Neural progenitor cell (in vitro differentiated cells): Measurements from ENCODE around the gene IQGAP1. TPM values are rescaled to one million over a fixed set of nuclear protein-coding genes. Genes with fewer than 3 reads are reported as not detected.

Source experiments
- DNase-seq: peaks from one replicate; pipeline ENCODE4 v3.0.0-alpha.2; 2016; ENCODE audit warnings: low spot score
- H2AFZ ChIP-seq: fragments of 200-600 bp; sonication (generic); replicated peaks from 2 replicates; pipeline ENCODE4 v1.6.1; 2016; ENCODE audit warnings: antibody characterized with exemption
- H3F3A ChIP-seq: fragments of 200-600 bp; sonication (generic); 2 replicates; pipeline ENCODE4 v1.6.1; 2016; ENCODE audit warnings: antibody characterized with exemption, low read depth
- H3K27ac ChIP-seq: fragments of 200-600 bp; sonication (generic); 2 replicates; pipeline ENCODE4 v1.5.1; 2016; ENCODE audit warnings: mild to moderate bottlenecking
- H3K27me3 ChIP-seq: fragments of 200-600 bp; sonication (generic); 2 replicates; pipeline ENCODE4 v1.6.1; 2016; ENCODE audit warnings: mild to moderate bottlenecking, moderate library complexity
- H3K36me3 ChIP-seq: fragments of 200-600 bp; sonication (generic); 2 replicates; pipeline ENCODE4 v1.5.1; 2016
- H3K4me1 ChIP-seq: fragments of 200-600 bp; sonication (generic); 2 replicates; pipeline ENCODE4 v1.6.1; 2016; ENCODE audit warnings: mixed run types
- H3K4me2 ChIP-seq: fragments of 200-600 bp; sonication (generic); 2 replicates; pipeline ENCODE4 v1.6.1; 2016
- H3K4me3 ChIP-seq: fragments of 200-600 bp; sonication (generic); 2 replicates; pipeline ENCODE4 v1.5.1; 2016
- H3K79me2 ChIP-seq: fragments of 200-600 bp; sonication (generic); 2 replicates; pipeline ENCODE4 v1.6.1; 2016; ENCODE audit warnings: low read depth
- H3K9ac ChIP-seq: fragments of 200-600 bp; sonication (generic); 2 replicates; pipeline ENCODE4 v1.6.1; 2016
- H3K9me3 ChIP-seq: fragments of 200-600 bp; sonication (generic); 2 replicates; pipeline ENCODE4 v1.5.1; 2016; ENCODE audit warnings: low read depth
- H4K20me1 ChIP-seq: fragments of 200-600 bp; sonication (generic); 2 replicates; pipeline ENCODE4 v1.6.1; 2016; ENCODE audit warnings: low read depth
- H3K27ac Mint-ChIP-seq: 3 replicates; pipeline ENCODE4 v1.8.0; 2021; ENCODE audit warnings: mixed read lengths
- H3K27me3 Mint-ChIP-seq: 2 replicates; pipeline ENCODE4 v1.8.0; 2022; ENCODE audit warnings: low read depth, mild to moderate bottlenecking, inconsistent platforms, moderate library complexity, mixed read lengths; ENCODE audit not compliant: insufficient read depth
- H3K36me3 Mint-ChIP-seq: 3 replicates; pipeline ENCODE4 v1.8.0; 2021; ENCODE audit warnings: mixed read lengths
- H3K4me1 Mint-ChIP-seq: 3 replicates; pipeline ENCODE4 v1.8.0; 2021; ENCODE audit warnings: mixed read lengths
- H3K4me3 Mint-ChIP-seq: 3 replicates; pipeline ENCODE4 v1.8.0; 2021; ENCODE audit warnings: mild to moderate bottlenecking, moderate library complexity, mixed read lengths
- H3K9me3 Mint-ChIP-seq: 3 replicates; pipeline ENCODE4 v1.8.0; 2020; ENCODE audit warnings: mixed read lengths
- EZH2 ChIP-seq: fragments of 200-600 bp; sonication (generic); IDR thresholded peaks from 2 replicates; pipeline ENCODE4 v1.6.1; 2017; ENCODE audit warnings: antibody characterized with exemption, mild to moderate bottlenecking, moderate library complexity
- EZH2phosphoT487 ChIP-seq: fragments of 200-600 bp; sonication (generic); IDR thresholded peaks from 2 replicates; pipeline ENCODE4 v1.6.1; 2017; ENCODE audit warnings: antibody characterized with exemption
- total RNA-seq: library from RNA; depleted of rRNA; stranded (reverse); fragments of >200 nt; gene quantifications from 2 replicates; pipeline ENCODE4 v1.2.3, GENCODE V29; 2015; ENCODE audit warnings: low replicate concordance
- TF ChIP-seq, protein P1 (sequence below): fragments of 200-600 bp; sonication (generic); IDR thresholded peaks from 2 replicates; pipeline ENCODE4 v1.5.1; 2017; ENCODE audit warnings: antibody characterized with exemption, mild to moderate bottlenecking

Gene IQGAP1
- total RNA-seq, 1 donor from 2014 or later: 44.8 TPM

DNA sequence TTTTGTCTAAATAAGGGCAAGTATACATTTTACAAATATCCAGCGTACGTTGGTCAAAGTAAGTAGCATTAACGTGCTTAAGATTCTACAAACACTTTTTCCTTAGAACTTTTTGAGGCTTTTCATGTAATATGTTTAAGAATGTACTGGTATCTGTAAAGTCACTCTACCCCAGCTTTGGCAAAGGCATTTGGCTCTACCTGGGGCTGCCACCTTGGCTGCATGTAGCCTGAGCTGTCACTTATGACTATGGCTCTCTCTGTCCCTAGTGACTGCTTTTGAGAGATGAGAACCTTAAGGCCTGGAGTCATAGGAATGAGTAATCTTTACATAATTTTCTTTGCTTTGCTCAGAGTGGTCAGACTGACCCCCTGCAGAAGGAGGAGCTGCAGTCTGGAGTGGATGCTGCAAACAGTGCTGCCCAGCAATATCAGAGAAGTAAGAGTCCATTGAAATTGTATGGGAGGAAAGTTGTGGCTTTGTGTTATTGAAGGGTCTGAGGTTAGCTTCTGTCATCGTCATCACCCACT, 61.2 kb downstream of the IQGAP1 start:
- Histone ChIP-seq H3K4me3 (no peak overlapping the region), H3K4me1 (no peaks in the 10 kb centered on the region), H4K20me1 (no peaks in the 10 kb centered on the region), H3K27me3 (no peaks in the 10 kb centered on the region), H3K9ac (no peak overlapping the region), H3K9me3 (no peaks in the 10 kb centered on the region), H3F3A (no peaks in the 10 kb centered on the region), H3K27ac (no peak overlapping the region), H2AFZ (no peak overlapping the region), H3K36me3 (no peaks in the 10 kb centered on the region), H3K4me2 (no peak overlapping the region), H3K79me2 (no peaks in the 10 kb centered on the region)
- DNase-seq: no peak
- Mint-ChIP-seq H3K27me3 (no peaks in the 10 kb centered on the region), H3K4me3 (no peak overlapping the region), H3K9me3 (no peaks in the 10 kb centered on the region), H3K36me3 (peaks cover 15% of the 10 kb centered on the region), H3K27ac (no peak overlapping the region), H3K4me1 (peaks cover 10% of the 10 kb centered on the region)
- TF ChIP-seq, protein P1, sequence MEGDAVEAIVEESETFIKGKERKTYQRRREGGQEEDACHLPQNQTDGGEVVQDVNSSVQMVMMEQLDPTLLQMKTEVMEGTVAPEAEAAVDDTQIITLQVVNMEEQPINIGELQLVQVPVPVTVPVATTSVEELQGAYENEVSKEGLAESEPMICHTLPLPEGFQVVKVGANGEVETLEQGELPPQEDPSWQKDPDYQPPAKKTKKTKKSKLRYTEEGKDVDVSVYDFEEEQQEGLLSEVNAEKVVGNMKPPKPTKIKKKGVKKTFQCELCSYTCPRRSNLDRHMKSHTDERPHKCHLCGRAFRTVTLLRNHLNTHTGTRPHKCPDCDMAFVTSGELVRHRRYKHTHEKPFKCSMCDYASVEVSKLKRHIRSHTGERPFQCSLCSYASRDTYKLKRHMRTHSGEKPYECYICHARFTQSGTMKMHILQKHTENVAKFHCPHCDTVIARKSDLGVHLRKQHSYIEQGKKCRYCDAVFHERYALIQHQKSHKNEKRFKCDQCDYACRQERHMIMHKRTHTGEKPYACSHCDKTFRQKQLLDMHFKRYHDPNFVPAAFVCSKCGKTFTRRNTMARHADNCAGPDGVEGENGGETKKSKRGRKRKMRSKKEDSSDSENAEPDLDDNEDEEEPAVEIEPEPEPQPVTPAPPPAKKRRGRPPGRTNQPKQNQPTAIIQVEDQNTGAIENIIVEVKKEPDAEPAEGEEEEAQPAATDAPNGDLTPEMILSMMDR: no peak
- no peak for TF ChIP-seq EZH2

DNA sequence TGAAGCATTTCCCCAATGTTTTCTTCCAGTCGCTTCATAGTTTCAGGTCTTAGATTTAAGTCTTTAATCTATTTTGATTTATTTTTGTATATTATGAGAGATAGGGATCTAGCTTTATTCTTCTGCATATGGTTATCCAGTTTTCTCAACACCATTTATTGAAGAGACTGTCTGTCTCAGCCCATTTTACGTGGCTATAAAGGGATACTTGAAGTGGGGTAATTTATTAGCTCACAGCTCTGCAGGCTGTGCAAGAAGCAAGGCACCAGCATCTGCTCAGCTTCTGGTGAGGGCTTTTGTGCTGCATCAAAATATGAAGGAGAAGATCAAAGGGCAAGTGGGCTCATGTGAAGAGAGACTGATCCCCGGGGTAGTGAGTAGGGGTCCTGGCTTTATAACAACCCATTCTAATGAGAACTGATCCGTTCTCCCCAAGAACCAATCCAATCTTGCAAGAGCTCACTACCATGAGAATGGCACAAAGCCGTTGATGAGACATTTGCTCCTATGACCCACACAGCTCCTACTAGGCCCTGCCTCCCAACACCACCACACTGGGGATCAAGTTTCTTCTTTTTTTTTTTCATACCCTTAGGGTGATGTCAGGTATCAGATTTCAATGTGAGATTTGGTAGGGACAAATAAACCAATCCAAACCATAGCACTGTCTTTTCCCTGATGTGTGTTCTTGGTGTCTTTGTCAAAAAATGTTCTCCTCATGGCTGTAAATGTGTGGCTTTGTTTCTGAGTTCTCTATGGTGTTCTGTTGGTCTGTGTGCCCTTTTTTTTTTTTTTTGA, 63.2 kb downstream of the IQGAP1 start:
- peaks cover 19% of the 10 kb centered on the region for H3K36me3 Mint-ChIP-seq
- Histone ChIP-seq H3F3A (peaks cover 8% of the 10 kb centered on the region), H3K9ac (no peak overlapping the region), H3K27ac (no peak overlapping the region), H3K4me1 (no peaks in the 10 kb centered on the region), H3K9me3 (no peaks in the 10 kb centered on the region), H3K27me3 (no peaks in the 10 kb centered on the region), H3K4me3 (no peak overlapping the region), H4K20me1 (no peaks in the 10 kb centered on the region), H2AFZ (no peak overlapping the region), H3K4me2 (no peak overlapping the region), H3K79me2 (no peaks in the 10 kb centered on the region), H3K36me3 (no peaks in the 10 kb centered on the region)
- H3K4me1 Mint-ChIP-seq: peaks cover 10% of the 10 kb centered on the region
- no peaks in the 10 kb centered on the region for H3K9me3 Mint-ChIP-seq
- H3K27me3 Mint-ChIP-seq: no peaks in the 10 kb centered on the region
- TF ChIP-seq EZH2 (no peak), EZH2phosphoT487 (no peak)
- TF ChIP-seq, protein P1: no peak
- H3K27ac Mint-ChIP-seq: peak overlapping the region; percentile 65
- H3K4me3 Mint-ChIP-seq: no peak overlapping the region
- DNase-seq: no peak

DNA sequence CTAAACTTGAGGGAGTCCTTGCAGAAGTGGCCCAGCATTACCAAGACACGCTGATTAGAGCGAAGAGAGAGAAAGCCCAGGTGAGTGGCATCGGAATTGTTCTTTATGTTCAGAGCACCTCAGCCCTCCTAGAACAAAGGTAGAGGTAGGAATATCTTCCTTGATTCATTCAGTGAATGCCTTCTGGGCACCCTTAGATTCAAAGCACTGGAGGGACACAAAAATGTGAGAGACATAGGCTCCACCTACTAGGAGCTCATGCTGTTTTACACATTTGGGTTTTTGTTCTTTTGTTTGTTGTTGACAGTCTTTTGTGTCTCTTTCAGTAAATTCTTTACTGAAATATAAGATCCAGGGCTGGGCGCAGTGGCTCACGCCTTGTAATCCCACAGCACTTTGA, 68.2 kb downstream of the IQGAP1 start:
- H3K79me2 ChIP-seq: no peaks in the 10 kb centered on the region
- H3K4me3 ChIP-seq: no peak overlapping the region
- no peaks in the 10 kb centered on the region for H3K9me3 ChIP-seq
- no peak overlapping the region for H3K27ac ChIP-seq
- Mint-ChIP-seq H3K4me3 (no peak overlapping the region), H3K27ac (no peak overlapping the region), H3K9me3 (no peaks in the 10 kb centered on the region), H3K4me1 (peaks cover 5% of the 10 kb centered on the region), H3K36me3 (peaks cover 28% of the 10 kb centered on the region), H3K27me3 (no peaks in the 10 kb centered on the region)
- peak; percentile 38 for DNase-seq
- TF ChIP-seq EZH2phosphoT487 (no peak), EZH2 (no peak)
- TF ChIP-seq, protein P1: no peak
- no peak overlapping the region for H3K4me2 ChIP-seq
- H2AFZ ChIP-seq: no peak overlapping the region
- H3F3A ChIP-seq: peaks cover 16% of the 10 kb centered on the region
- no peaks in the 10 kb centered on the region for H3K36me3 ChIP-seq
- H4K20me1 ChIP-seq: no peaks in the 10 kb centered on the region
- peaks cover 11% of the 10 kb centered on the region for H3K4me1 ChIP-seq
- H3K27me3 ChIP-seq: no peaks in the 10 kb centered on the region
- no peak overlapping the region for H3K9ac ChIP-seq
